ENCODE measurements around the gene TRANK1. TPM values are rescaled to one million over a fixed set of nuclear protein-coding genes. Genes with fewer than 3 reads are reported as not detected.

The TRANK1 gene
- total RNA-seq, 1 experiment from 2014 or later, result 10.5 TPM

DNA sequence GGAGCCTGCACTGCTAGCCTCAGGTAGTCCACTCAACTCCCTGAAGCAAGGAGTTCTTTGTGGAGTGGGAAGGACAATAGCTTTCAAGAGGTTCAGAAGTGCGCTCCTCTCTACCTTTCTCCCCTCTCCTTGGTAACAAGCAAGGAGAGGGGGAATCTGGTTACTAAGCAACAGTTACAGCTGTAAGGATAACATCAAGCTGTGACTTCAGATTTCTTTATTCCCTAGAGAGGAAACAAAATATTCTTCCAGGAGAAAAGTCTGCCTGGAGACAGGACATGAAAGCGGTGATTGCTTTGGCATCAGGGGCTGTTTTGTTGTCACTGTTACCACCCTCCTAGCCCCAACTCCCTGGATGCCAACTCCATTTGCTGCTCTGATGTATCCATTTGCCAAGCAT lies 70.4 kb downstream of the TRANK1 start (continued):
- TF ChIP-seq RORB (CRISPR knock-in tag; IDR thresholded peaks at IDR 0.05) (no peak), MXD4 (CRISPR knock-in tag; IDR thresholded peaks at IDR 0.05; ENCODE audit: borderline replicate concordance) (no peak), ZNF317 (CRISPR knock-in tag; IDR thresholded peaks at IDR 0.05; ENCODE audit: borderline replicate concordance, low read depth) (no peak)

DNA sequence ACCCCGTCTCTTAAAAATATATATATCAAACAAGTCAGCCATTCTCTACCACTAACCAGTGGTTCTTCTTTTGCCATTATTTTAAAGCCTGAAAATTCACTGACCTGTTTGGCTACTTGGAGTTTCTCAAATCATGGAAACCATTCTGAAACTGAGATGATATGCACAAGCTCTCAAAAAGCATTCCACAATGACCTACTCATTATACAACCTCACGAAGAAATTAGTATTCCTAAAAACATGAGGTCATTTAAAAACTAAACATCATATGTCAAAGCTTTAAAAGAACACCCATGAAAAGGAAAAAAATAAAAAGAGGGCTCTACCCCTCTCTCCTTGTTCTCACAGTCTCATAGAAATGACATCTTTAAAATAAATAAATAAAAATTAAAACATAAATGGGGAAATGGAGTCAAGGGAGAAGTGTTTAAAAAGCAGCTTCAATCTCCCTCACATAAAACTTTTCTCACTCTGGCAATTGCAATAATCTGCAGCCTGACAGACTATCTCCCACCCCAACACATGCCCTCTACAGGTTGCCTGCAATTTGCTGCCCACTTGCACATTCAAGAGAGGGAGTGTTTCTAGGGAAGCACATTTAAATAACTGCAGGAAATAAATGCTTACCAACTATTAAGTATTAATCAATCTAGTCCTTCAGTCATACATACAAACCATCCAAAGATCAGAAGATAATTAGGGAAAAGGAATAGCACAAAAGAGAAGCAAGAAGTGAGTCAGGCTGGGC lies 73.3 kb downstream of the TRANK1 start:
- DNase-seq (ENCODE audit: low spot score) (no peak), ATAC-seq (peak; percentile 25)
- no peak overlapping the region for H3K4me3 Mint-ChIP-seq
- H3K4me1 Mint-ChIP-seq, result peaks cover 6% of the 10 kb centered on the region
- TF ChIP-seq JAZF1 (CRISPR knock-in tag; IDR thresholded peaks at IDR 0.05), result no peak
- no peak for TF ChIP-seq NR2C2 (CRISPR knock-in tag; IDR thresholded peaks at IDR 0.05)
- TF ChIP-seq FOXJ3 (CRISPR knock-in tag; IDR thresholded peaks at IDR 0.05; ENCODE audit: borderline replicate concordance), result no peak
- TF ChIP-seq, protein P1, sequence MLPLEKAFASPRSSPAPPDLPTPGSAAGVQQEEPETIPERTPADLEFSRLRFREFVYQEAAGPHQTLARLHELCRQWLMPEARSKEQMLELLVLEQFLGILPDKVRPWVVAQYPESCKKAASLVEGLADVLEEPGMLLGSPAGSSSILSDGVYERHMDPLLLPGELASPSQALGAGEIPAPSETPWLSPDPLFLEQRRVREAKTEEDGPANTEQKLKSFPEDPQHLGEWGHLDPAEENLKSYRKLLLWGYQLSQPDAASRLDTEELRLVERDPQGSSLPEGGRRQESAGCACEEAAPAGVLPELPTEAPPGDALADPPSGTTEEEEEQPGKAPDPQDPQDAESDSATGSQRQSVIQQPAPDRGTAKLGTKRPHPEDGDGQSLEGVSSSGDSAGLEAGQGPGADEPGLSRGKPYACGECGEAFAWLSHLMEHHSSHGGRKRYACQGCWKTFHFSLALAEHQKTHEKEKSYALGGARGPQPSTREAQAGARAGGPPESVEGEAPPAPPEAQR (CRISPR knock-in tag; IDR thresholded peaks at IDR 0.05), result no peak
- TF ChIP-seq GRHL2 (CRISPR knock-in tag; IDR thresholded peaks at IDR 0.05; ENCODE audit: insufficient replicate concordance, severe bottlenecking), result no peak
- TF ChIP-seq, protein P2, sequence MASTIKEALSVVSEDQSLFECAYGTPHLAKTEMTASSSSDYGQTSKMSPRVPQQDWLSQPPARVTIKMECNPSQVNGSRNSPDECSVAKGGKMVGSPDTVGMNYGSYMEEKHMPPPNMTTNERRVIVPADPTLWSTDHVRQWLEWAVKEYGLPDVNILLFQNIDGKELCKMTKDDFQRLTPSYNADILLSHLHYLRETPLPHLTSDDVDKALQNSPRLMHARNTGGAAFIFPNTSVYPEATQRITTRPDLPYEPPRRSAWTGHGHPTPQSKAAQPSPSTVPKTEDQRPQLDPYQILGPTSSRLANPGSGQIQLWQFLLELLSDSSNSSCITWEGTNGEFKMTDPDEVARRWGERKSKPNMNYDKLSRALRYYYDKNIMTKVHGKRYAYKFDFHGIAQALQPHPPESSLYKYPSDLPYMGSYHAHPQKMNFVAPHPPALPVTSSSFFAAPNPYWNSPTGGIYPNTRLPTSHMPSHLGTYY (CRISPR knock-in tag; IDR thresholded peaks at IDR 0.05), result no peak
- no peak for TF ChIP-seq SMAD4 (CRISPR knock-in tag; IDR thresholded peaks at IDR 0.05)
- TF ChIP-seq, protein P3, sequence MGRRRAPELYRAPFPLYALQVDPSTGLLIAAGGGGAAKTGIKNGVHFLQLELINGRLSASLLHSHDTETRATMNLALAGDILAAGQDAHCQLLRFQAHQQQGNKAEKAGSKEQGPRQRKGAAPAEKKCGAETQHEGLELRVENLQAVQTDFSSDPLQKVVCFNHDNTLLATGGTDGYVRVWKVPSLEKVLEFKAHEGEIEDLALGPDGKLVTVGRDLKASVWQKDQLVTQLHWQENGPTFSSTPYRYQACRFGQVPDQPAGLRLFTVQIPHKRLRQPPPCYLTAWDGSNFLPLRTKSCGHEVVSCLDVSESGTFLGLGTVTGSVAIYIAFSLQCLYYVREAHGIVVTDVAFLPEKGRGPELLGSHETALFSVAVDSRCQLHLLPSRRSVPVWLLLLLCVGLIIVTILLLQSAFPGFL (CRISPR knock-in tag; IDR thresholded peaks at IDR 0.05; ENCODE audit: borderline replicate concordance), result no peak
- TF ChIP-seq ZNF317 (CRISPR knock-in tag; IDR thresholded peaks at IDR 0.05; ENCODE audit: borderline replicate concordance, low read depth), result no peak
- no peak for TF ChIP-seq GABPB1 (CRISPR knock-in tag; IDR thresholded peaks at IDR 0.05)
- TF ChIP-seq, protein P4, sequence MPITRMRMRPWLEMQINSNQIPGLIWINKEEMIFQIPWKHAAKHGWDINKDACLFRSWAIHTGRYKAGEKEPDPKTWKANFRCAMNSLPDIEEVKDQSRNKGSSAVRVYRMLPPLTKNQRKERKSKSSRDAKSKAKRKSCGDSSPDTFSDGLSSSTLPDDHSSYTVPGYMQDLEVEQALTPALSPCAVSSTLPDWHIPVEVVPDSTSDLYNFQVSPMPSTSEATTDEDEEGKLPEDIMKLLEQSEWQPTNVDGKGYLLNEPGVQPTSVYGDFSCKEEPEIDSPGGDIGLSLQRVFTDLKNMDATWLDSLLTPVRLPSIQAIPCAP (CRISPR knock-in tag; IDR thresholded peaks at IDR 0.05), result no peak
- no peak for TF ChIP-seq ZNF423 (CRISPR knock-in tag; IDR thresholded peaks at IDR 0.05)
- TF ChIP-seq, protein P5, sequence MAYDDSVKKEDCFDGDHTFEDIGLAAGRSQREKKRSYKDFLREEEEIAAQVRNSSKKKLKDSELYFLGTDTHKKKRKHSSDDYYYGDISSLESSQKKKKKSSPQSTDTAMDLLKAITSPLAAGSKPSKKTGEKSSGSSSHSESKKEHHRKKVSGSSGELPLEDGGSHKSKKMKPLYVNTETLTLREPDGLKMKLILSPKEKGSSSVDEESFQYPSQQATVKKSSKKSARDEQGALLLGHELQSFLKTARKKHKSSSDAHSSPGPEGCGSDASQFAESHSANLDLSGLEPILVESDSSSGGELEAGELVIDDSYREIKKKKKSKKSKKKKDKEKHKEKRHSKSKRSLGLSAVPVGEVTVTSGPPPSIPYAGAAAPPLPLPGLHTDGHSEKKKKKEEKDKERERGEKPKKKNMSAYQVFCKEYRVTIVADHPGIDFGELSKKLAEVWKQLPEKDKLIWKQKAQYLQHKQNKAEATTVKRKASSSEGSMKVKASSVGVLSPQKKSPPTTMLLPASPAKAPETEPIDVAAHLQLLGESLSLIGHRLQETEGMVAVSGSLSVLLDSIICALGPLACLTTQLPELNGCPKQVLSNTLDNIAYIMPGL (CRISPR knock-in tag; IDR thresholded peaks at IDR 0.05), result no peak
- TF ChIP-seq, protein P6, sequence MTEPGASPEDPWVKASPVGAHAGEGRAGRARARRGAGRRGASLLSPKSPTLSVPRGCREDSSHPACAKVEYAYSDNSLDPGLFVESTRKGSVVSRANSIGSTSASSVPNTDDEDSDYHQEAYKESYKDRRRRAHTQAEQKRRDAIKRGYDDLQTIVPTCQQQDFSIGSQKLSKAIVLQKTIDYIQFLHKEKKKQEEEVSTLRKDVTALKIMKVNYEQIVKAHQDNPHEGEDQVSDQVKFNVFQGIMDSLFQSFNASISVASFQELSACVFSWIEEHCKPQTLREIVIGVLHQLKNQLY (CRISPR knock-in tag; IDR thresholded peaks at IDR 0.05), result no peak
- TF ChIP-seq ESRRA (CRISPR knock-in tag; IDR thresholded peaks at IDR 0.05; ENCODE audit: borderline replicate concordance), result no peak
- no peak for TF ChIP-seq CREB1 (CRISPR knock-in tag; IDR thresholded peaks at IDR 0.05)
- no peak for TF ChIP-seq TP53 (CRISPR knock-in tag; IDR thresholded peaks at IDR 0.05)
- no peak for TF ChIP-seq ZNF232 (CRISPR knock-in tag; IDR thresholded peaks at IDR 0.05)
- H3K36me3 Mint-ChIP-seq, result no peaks in the 10 kb centered on the region
- H3K9me3 Mint-ChIP-seq, result no peaks in the 10 kb centered on the region
- H3K27me3 Mint-ChIP-seq (ENCODE audit: low read depth), result no peaks in the 10 kb centered on the region
- ChIA-PET CTCF (interaction anchor here (0.7 to 7.6 kb wide), 5 partner anchors 33 to 131 kb away, joined by 3 to 80 read pairs (median 3); no protein-coding TSS in a partner anchor), POLR2A (no interaction called here)
- H3K27ac Mint-ChIP-seq, result no peak overlapping the region

Data from WTC11 (cell line).